Stimulated activated CD8-positive, alpha-beta memory T cell treated with anti-CD3 and anti-CD28 coated beads, Interleukin-12 subunit alpha, Interleukin-12 subunit beta, amount 100 ng/mL, for 4 hours (primary cell): Measurements from ENCODE around the gene TNIP3.

Experiments
- DNase-seq: peaks from one replicate; pipeline ENCODE4 v3.0.0-alpha.2; 2020; ENCODE audit warnings: low read depth

The TNIP3 gene

DNA sequence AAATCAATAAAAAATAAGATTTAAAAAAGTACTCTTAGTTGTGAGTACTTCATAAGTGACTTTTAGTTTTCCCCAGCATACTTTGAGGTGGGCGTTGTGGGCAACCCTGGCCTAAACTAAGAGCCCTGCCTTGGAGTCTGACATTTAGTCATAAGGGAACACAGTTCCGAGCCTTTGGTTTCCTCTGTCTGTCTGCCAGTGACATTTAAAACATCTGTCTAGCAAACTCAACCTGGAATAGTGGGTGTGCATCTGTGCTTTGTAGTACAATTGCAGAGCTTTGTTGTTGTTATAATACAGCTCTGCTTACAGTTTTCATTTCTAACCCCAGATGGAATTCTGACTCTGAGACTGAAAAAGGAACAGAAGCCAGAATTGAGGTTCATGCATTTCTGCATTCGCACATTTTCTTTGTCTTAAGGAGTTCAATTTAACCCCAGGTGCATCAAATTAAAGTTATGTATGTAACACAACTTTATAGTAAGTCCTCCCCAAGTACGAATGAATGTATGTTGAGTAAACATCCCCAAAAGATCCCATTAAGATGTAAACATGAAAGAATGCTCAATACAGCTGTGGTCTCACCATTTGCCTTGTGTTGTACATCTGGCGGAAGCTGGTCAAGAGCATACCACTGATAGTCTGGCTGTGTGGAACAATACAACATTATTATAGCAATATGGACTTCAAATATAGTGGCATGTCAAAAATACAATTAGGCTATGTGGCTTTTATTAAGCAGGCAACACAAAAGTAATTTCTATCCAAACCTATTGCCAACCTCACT lies 25.9 kb downstream of the TNIP3 start:
- peak; percentile 25 for DNase-seq

DNA sequence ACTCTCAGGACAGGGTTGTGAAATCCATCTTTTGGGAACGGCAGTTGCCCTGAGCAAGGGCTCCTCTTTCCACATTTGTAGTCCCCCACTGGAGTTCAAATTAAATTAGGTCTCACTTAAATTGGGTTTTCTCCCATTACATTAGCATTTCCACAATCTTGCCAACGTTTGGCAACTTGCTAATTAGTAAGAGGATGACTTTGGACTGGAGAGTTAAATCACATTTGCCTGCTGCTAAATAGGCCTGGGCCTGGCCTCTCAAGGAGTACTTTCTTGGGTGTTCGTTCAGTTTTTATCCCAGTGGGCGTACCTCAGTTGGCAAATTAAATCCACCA lies 33.8 kb downstream of the TNIP3 start:
- DNase-seq: no peak

DNA sequence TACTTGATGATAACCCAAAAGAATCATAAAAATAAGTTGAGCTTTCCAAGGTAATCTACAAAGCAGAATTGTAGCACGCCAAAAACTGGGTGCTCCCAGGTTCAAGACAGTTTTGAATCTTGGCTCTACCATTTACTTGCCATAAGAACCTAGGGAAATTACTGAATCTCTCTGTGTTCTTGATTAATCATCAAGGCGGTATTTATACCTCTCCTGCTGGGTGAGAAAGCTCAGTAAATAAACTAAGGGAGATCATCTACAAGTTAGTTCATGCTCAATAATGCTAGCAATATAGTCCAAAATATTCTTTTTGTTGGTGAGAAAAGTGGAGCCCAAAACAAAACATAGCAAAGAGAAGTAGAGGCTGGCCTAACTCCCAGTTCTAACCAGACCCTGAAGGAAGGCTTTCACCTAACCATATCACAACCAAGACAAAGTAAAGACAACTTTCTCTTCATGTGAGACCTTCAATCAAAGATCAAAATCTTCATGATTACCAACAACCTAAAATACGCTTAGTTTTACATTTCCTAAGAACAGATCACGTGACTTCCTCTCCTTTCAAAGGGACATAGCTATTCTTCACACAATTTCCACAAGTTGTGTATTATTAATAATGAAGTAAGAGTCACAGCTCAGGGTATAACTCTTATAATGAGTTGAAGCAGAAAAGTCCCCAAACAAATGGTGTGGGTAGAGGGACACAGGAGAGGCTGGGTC lies 34.4 kb downstream of the TNIP3 start:
- DNase-seq: no peak

DNA sequence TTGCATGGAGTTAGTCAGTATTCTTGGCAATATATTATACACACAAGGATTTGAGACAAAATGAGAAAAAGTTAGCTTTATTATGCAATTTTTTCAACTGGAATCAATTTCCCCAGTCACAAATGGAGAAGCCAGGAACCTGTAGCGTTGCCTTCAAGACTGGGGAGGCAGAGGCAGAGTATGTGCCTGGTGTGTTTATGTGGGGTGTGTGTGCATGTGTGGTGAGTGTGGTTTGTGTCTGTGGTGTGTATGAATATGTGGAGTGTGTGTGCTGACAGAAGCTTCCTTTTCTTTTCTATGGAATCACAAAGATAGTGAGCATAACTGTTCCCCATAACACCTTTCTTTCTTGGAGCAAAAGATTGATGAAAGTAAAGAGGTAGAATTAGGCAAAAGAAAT lies 37.0 kb downstream of the TNIP3 start:
- DNase-seq: no peak

DNA sequence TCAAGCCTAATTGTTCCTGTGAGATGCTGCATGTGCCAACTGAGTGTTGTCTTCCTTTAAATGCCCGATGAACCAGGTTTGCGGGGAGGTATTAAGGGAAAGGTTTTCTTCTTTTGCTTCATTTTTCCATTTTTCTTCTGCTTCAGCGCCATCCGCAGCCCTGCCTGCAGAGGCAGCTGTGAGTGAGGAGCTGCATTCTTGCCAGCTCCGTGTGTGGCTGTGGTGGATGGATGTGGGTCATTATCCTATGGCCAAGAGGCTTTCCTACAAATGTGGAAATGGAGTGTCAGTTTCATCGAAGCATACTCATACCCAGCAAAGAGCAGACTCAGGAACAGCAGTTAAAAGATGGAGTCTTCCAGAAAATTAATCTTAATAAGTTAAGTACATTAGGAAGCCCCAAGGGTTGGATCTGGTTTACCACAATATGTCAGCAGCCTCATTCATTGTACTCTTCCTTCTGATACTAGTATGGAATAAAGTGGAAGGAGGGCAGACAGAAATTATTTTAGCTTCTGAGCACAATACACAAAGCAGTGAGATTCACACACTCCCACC lies 37.6 kb downstream of the TNIP3 start:
- no peak for DNase-seq

DNA sequence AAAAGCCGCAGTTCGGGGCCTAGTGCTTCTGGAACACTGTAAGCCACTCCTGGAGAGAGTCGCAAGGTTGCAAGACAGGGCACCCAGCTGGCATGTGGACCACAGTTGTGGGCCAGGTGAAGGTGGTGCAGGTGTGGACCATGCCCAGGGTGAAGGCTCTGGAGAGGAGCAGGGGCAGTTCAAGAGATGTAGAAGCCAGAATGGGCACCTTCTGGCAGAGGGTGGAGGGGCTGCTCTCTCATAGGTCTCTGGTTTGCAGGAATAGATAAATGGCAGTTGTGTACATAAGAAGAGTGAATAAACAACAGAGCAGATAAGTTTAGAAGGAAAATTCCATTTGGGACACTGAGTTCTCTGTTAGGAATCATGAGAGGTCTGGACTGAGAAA lies 38.6 kb downstream of the TNIP3 start:
- DNase-seq: no peak

DNA sequence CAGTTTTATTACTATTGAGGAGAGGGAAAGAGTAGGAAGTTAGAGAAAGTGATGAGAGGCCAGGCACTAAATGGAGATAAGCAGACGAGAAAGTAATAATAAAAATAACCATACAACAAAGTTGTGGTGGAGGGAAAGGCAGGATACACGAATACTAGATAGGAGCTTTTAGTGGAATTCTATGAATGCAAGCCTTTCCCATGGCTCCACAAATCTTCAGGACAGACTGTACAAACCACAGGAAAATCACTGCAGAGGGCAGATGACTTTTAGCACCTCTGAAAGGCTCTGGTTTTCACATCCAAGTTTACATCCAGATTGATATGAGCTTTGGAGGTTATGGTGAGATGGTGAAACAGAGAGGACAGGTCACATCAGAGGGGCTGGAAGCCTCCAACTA lies 41.5 kb downstream of the TNIP3 start:
- DNase-seq: no peak

DNA sequence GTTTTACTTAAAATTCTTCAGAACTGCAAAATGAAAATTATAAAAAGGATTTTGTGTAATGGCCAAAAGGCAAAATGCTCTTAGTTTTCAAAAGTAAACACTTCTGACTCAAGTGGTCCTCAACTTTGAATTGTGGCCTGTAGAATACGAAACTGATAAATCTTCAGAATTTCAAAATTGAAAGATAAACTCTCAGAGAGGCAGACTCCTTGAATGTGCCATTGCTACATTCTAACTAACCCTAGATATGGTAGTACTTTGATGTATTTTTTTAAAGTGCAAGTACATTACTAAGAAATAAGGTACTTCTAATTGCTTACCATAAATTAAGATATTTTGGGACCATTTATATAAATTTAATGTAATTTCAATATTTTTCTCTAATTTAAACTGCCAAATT lies 44.4 kb downstream of the TNIP3 start:
- no peak for DNase-seq

DNA sequence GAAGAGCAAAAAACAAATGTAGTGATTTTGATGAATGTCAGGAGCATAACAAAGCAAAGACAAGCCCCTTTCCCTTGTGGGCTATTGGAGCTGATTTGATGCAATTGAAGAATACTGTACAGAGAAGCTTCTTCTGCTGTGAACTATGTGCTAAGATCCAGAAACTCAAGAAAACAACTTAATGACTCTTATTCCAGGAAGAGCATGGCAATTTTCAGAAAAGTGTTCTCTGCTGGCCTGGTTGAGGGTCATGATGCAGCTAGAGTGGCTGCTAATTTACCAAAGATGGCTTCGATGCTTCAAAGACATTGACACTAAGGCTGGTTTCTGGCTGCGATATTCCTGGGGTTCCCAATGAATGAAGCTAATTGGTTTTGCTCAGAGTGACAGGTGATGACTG lies 45.8 kb downstream of the TNIP3 start:
- DNase-seq: no peak

DNA sequence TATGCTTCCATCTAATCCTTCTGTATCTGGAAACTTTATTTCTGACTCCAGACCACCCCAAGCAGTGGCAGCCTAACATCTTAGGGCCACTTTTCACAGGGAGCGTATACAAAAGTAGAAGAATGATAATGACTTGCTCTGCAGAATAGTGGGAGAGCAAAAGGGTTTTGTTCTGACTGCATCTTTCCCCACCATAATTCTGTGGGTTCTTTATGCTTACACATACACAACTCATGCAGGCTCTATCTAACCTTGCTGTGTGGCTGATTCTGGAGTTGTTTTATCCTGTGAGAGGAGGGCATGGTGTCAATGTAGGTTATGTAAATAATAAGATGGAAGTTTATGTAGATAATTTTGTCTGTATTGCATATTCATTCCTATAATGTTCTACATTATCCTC lies 49.4 kb downstream of the TNIP3 start:
- DNase-seq: no peak

DNA sequence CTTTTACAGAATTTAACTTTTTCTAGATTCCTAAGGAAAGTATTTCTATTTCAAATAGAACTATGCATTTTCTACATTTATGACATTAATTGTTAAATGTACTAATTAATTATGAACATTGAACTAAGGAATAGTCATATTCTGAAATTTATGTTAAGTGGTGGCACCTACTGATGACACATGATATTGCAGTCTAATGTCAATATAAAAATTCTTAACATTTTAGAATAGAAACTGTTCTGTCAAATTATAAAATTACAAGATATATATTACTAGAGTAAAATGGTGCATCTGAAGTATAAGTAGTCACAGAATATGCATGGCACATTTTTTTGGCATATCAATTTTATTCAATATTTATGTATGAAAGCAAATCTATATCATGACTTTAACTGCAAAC lies 51.6 kb downstream of the TNIP3 start:
- DNase-seq: no peak

DNA sequence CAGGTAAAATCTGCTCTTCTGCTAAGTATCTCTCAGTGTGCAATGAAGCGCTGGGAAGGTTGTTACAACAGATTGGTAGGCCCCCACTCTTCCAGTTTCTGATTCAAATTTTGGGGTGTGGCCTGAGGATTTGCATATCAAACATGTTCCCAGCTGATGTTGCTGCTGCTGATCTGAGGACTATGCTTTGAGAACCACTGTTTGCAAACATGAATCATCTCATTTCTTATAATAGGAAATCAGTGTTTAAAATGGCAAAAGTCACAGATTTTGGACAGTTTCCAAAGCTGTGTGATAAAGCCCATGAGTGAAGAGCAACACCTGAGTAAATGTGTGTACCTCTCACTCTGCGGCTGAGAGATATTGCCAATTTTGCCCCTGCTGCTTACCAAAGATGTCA lies 55.6 kb downstream of the TNIP3 start:
- no peak for DNase-seq

DNA sequence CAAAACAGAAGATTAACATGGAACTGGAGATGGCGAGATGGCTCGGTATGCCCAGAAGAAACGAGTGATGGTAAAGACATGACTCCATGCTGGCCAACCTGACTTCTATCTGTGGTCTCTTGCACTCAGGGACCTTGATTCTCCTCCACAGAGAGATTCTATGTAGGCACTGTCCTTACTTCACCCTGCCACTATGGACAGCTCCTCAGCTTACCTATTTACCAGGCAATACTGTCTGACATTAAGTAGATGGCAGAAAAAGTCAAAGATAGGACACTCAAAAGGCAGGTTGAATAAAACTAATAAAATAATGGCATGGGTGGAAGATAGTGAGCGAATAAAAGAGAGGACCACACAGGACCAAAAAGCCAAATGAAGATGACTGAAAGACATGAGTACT lies 56.6 kb downstream of the TNIP3 start:
- DNase-seq: no peak

DNA sequence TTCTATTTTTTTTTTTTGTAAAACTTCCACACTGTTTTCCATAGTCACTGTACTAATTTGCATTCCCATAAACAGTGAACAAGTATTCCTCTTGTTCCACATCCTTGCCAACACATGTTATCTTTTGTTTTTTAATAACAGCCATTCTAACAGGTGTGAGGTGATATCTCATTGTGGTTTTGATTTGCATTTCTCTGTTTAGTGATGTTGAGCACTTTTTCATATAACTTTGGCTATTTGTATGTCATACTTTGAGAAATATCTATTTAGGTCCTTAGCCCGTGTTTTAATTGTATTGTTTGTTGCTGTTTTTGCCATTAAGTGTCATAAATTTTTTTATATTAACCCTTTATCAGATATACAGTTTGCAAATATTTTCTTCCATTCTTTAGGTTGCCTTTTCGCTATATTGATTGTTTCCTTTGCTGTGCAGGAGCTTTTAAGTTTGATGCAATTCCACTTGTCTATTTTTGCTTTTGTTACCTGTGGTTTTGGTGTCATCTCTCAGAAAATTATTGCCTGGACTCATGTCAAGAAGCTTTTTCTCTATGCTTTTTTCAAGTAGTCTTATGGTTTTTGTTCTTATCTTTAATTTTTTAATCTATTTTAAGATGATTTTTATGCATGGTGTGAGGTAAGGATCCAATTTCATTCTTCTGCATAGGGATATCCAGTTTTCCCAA lies 63.9 kb downstream of the TNIP3 start:
- no peak for DNase-seq

DNA sequence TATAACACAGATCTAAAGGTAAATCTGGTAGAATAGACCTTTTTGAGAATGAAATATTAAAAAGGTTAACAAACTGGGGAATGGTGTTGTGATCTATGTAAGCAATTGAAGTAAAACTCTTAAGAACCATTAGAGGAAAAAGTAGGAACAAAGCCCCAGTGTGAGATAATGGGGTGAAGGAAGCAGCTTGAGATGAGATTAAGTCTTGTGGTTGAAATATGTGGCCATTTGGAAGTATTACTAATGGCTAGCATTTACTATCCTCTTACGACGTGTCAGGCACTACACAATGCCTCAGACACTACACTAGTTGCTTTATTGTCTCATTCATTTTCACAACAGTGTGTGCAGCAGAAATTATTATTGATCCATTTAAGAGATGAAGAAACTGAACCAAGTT lies 65.9 kb downstream of the TNIP3 start:
- DNase-seq: no peak

DNA sequence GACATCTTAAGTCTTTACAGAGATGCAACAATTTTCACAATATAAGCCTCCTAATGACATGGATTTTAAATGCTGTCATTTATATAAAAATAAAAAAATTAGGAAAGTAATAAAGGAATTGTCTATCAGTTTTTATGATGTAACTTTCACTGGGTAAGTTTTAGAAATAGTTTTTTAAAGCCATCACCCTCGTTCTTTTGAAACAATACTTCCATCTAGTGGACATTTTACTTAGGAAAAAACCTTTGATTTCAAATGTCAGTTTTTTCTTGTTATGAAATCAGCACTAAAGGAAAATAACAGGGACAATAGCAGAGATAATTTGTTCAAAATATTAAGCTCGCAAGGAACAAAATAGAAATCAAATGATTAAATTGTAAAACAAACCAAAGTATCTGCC lies 67.5 kb downstream of the TNIP3 start:
- no peak for DNase-seq

DNA sequence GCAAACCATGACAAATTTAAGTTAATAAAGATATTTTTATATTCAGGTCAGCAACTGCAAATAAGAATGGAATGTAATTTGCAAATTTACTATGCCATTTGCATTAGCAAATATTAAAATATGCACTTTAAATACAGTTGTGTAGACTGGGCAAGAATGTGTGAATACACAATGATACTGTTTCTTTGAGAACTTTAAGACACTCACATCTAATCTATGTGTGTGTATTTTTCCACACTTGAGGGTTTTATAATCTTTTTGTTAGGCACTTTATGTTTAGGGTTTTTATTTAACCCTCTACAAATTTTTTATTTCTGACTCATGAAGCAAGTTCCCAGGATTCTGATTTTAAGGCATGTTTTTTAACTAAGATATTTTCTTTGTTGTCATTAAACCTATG lies 67.9 kb downstream of the TNIP3 start:
- DNase-seq: no peak

DNA sequence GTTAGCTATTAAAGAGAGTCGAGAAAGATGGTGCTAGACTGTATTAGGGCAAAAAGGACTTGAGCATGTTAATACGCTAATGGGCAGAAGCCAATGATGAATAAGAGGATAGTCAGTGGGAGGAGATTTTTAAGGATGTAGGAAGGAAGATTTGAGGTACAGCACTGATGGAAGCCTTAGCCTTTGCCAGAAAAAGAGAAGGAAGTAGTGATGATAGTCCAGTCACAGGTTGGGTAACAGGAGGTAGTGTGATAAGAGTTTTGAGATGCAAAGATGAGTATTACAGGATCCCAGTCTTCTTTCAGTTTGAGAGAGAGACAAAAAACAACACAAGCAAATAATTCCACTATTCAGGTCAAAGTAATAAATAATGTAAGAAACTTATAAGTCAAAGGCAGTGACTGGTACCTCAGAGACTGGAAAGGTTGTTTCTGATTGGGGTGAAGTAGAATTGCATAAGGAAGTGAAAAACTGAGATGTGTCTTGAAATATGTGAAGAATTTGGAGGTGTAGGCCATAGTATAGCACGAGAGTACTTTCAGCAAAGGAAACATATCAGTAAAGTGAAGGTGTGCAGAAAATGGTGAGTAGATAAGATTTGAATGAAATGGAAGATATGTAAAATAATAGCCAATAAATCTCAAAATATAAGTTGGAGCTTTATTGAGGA lies 69.7 kb downstream of the TNIP3 start:
- DNase-seq: no peak

DNA sequence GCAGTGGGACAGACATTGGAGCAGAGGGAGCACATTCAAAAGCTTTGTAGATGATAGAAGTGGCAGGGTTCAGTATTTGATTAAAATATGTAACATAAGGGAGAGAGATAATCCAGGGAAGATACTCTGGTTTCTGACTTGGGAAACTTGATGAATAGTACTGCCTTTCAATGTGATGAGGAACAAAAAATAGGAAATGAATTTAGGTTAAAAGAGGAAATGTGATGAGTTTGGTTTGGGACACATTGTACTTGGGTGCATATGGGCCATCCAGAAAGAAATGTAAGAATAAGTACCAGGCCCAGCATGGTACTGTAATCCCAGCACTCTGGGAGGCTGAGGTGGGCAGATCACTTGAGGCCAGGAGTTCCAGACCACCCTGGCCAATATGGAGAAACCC lies 70.9 kb downstream of the TNIP3 start:
- DNase-seq: no peak

DNA sequence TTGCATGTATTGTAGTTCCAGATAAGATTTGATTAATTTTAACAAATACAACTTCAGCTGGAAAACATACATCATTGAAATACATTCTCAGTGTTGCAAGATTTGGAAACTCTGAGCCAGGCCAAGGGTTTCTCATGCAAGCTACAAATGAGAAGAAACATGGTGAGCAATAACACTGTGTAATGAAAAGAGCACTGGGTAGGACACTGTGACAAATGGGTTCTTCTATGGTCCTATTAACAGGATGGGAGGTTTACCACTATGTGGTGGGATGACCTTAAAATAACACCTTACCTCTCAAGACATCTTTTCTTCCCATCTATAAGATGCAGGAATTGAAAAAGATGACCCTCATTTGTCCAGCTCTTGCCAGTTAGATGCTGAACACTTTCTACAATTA lies 72.2 kb downstream of the TNIP3 start:
- no peak for DNase-seq

DNA sequence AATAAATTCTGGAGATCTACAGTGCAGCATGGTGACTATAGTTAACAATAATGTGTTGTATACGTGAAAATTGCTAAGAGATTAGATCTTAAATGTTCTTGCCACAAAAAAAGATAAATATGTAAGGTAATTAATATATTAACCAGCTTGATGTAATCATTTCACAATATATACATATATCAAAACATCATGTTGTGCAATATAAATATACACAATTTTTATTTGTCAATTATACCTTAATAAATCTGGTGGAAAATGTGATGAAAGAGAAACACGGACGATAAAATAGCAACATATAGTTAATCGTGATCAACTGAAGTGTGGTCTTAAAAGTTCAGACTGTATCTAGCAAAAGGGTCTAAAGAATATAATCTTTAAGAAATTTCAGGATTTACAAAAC lies 75.3 kb downstream of the TNIP3 start:
- no peak for DNase-seq
